ENCODE results near the gene LIMS2. TPM values are rescaled to one million over a fixed set of nuclear protein-coding genes. Genes with fewer than 3 reads are reported as not detected.

LIMS2 gene
- total and polyA plus RNA-seq, 2 experiments from 2014 or later = 32.9 to 48.8 TPM

GRCh38 chr2:127703282-127703681 is 28.0 kb upstream of the LIMS2 start:
- Histone ChIP-seq H3K27me3 (no peaks in the 10 kb centered on the region), H3K27ac (no peak overlapping the region), H3K4me1 (ENCODE audit: low read depth) (peaks cover 10% of the 10 kb centered on the region), H3K36me3 (peaks cover 4% of the 10 kb centered on the region), H3K4me3 (no peak overlapping the region), H3K9me3 (ENCODE audit: low read depth) (no peaks in the 10 kb centered on the region)
- no peak for DNase-seq (ENCODE audit: low read depth in 1 of 2, low spot score in 1 of 2)
- TF ChIP-seq, protein P1, sequence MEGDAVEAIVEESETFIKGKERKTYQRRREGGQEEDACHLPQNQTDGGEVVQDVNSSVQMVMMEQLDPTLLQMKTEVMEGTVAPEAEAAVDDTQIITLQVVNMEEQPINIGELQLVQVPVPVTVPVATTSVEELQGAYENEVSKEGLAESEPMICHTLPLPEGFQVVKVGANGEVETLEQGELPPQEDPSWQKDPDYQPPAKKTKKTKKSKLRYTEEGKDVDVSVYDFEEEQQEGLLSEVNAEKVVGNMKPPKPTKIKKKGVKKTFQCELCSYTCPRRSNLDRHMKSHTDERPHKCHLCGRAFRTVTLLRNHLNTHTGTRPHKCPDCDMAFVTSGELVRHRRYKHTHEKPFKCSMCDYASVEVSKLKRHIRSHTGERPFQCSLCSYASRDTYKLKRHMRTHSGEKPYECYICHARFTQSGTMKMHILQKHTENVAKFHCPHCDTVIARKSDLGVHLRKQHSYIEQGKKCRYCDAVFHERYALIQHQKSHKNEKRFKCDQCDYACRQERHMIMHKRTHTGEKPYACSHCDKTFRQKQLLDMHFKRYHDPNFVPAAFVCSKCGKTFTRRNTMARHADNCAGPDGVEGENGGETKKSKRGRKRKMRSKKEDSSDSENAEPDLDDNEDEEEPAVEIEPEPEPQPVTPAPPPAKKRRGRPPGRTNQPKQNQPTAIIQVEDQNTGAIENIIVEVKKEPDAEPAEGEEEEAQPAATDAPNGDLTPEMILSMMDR (IDR thresholded peaks at IDR 0.05; ENCODE audit: low read depth, low read length) = no peak

GRCh38 chr2:127702395-127703009 is 27.2 kb upstream of the LIMS2 start:
- peak overlapping the region; percentile 50 for H3K4me3 ChIP-seq
- peaks cover 3% of the 10 kb centered on the region for H3K36me3 ChIP-seq
- H3K9me3 ChIP-seq (ENCODE audit: low read depth) = no peaks in the 10 kb centered on the region
- H3K27ac ChIP-seq = peak overlapping the region; percentile 96
- no peaks in the 10 kb centered on the region for H3K27me3 ChIP-seq
- no peak for DNase-seq (ENCODE audit: low read depth in 1 of 2, low spot score in 1 of 2)
- H3K4me1 ChIP-seq (ENCODE audit: low read depth) = peaks cover 10% of the 10 kb centered on the region
- TF ChIP-seq, protein P1 (IDR thresholded peaks at IDR 0.05; ENCODE audit: low read depth, low read length) = no peak

GRCh38 chr2:127701651-127702394 is 26.5 kb upstream of the LIMS2 start:
- H3K27ac ChIP-seq = peak overlapping the region; percentile 96
- TF ChIP-seq, protein P1 (IDR thresholded peaks at IDR 0.05; ENCODE audit: low read depth, low read length) = peak; percentile 18

GRCh38 chr2:127701193-127701650 is 25.9 kb upstream of the LIMS2 start, which contains the start of gene SFT2D3:
Gene SFT2D3, plus strand, starts transcription at chr2:127701497. Its CDS starts 32 bp downstream, at chr2:127701529.
- peak within 1 kb of the TSS; percentile 96 for H3K27ac ChIP-seq
- TF ChIP-seq, protein P1 (IDR thresholded peaks at IDR 0.05; ENCODE audit: low read depth, low read length) = no peak
- peaks cover 10% of the 10 kb centered on the region for H3K4me1 ChIP-seq (ENCODE audit: low read depth)
- H3K27me3 ChIP-seq = no peaks in the 10 kb centered on the region
- DNase-seq (ENCODE audit: low read depth in 1 of 2, low spot score in 1 of 2) = peak; percentile 92 to 95
- peaks cover 3% of the 10 kb centered on the region for H3K36me3 ChIP-seq
- peak within 1 kb of the TSS; percentile 50 for H3K4me3 ChIP-seq
- H3K9me3 ChIP-seq (ENCODE audit: low read depth) = no peaks in the 10 kb centered on the region

More at GRCh38 chr2:127701651-127702394, 26.5 kb upstream of the LIMS2 start:
- H3K9me3 ChIP-seq (ENCODE audit: low read depth) = no peaks in the 10 kb centered on the region
- H3K4me3 ChIP-seq = peak overlapping the region; percentile 50
- peak; percentile 80 to 85 for DNase-seq (ENCODE audit: low read depth in 1 of 2, low spot score in 1 of 2)
- no peaks in the 10 kb centered on the region for H3K27me3 ChIP-seq
- H3K36me3 ChIP-seq = peaks cover 3% of the 10 kb centered on the region
- peaks cover 10% of the 10 kb centered on the region for H3K4me1 ChIP-seq (ENCODE audit: low read depth)

GRCh38 chr2:127700527-127701192 is 25.3 kb upstream of the LIMS2 start:
- H3K36me3 ChIP-seq = peaks cover 3% of the 10 kb centered on the region
- peak overlapping the region; percentile 50 for H3K4me3 ChIP-seq
- no peaks in the 10 kb centered on the region for H3K27me3 ChIP-seq
- peaks cover 10% of the 10 kb centered on the region for H3K4me1 ChIP-seq (ENCODE audit: low read depth)
- peak overlapping the region; percentile 96 for H3K27ac ChIP-seq
- TF ChIP-seq, protein P1 (IDR thresholded peaks at IDR 0.05; ENCODE audit: low read depth, low read length) = no peak
- no peak for DNase-seq (ENCODE audit: low read depth in 1 of 2, low spot score in 1 of 2)
- H3K9me3 ChIP-seq (ENCODE audit: low read depth) = no peaks in the 10 kb centered on the region
